GM06990 (cell line): ENCODE data around the gene GOLM1.
"Not testable (repeated sequence)": the region's sequence is repeated elsewhere in the genome, so short reads cannot be mapped to it uniquely, and the experiment has no call there.

Source experiments
- DNase-seq: peaks from one replicate; pipeline ENCODE4 v3.0.0-alpha.2; 2011; ENCODE audit not compliant: insufficient read length; ENCODE audit errors: extremely low read depth
- H3K27me3 ChIP-seq: replicated peaks from 2 replicates; pipeline ENCODE4 v1.6.0; 2011; ENCODE audit warnings: low read length; ENCODE audit not compliant: control insufficient read depth, insufficient read depth
- H3K36me3 ChIP-seq: 2 replicates; pipeline ENCODE4 v1.5.1; 2011; ENCODE audit warnings: low read length; ENCODE audit not compliant: control insufficient read depth, insufficient read depth
- H3K4me3 ChIP-seq: replicated peaks from 2 replicates; pipeline ENCODE4 v1.5.1; 2011; ENCODE audit warnings: low read depth, mild to moderate bottlenecking, control low read depth, low read length
- TF ChIP-seq, protein P1 (sequence below): IDR thresholded peaks from 2 replicates; pipeline ENCODE4 v1.5.1; 2011; ENCODE audit warnings: low read length, control low read depth, mild to moderate bottlenecking, inconsistent platforms; ENCODE audit not compliant: insufficient read depth, poor library complexity, severe bottlenecking

The GOLM1 gene

DNA sequence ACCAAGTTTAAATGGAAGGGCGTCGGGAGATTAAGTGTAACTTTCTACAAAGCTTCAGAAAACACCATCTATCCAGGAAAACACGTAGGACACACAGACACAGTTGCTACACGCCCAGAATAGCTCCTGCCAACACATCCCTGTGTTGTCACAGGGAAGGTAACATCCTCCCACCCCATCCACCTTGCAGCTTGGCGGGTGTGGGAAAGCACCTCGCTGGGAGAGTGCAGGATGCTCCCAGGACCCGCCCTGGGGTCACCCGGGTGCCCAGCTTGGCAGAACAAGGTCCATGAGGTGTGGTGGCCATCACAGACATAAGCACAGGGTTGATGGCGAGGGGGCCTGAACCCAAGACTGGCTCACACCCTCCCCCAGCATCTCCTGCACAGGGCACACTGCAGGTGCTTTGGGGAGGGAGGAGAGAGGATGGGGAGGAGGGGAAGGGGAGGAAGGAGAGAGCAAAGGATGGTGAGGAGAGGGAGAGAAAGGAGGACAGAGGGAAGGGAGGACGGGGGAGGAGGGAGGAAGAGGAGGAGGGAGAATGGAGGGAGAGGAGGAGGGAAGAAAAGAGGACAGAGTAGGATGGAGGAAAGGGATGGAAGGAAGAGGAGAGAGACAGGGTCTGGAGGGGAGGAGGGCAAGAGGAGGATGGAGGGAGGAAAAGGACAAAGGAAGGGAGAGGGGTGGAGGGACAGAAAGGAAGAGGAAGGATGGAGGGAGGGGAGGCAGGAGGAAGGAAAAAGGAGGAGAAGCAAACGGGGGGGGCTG lies 37.2 kb downstream of the GOLM1 start:
- H3K4me3 ChIP-seq, result no peak overlapping the region
- H3K36me3 ChIP-seq, result no peaks in the 10 kb centered on the region
- no peak for DNase-seq
- TF ChIP-seq, protein P1, sequence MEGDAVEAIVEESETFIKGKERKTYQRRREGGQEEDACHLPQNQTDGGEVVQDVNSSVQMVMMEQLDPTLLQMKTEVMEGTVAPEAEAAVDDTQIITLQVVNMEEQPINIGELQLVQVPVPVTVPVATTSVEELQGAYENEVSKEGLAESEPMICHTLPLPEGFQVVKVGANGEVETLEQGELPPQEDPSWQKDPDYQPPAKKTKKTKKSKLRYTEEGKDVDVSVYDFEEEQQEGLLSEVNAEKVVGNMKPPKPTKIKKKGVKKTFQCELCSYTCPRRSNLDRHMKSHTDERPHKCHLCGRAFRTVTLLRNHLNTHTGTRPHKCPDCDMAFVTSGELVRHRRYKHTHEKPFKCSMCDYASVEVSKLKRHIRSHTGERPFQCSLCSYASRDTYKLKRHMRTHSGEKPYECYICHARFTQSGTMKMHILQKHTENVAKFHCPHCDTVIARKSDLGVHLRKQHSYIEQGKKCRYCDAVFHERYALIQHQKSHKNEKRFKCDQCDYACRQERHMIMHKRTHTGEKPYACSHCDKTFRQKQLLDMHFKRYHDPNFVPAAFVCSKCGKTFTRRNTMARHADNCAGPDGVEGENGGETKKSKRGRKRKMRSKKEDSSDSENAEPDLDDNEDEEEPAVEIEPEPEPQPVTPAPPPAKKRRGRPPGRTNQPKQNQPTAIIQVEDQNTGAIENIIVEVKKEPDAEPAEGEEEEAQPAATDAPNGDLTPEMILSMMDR, result no peak
- no peaks in the 10 kb centered on the region for H3K27me3 ChIP-seq

DNA sequence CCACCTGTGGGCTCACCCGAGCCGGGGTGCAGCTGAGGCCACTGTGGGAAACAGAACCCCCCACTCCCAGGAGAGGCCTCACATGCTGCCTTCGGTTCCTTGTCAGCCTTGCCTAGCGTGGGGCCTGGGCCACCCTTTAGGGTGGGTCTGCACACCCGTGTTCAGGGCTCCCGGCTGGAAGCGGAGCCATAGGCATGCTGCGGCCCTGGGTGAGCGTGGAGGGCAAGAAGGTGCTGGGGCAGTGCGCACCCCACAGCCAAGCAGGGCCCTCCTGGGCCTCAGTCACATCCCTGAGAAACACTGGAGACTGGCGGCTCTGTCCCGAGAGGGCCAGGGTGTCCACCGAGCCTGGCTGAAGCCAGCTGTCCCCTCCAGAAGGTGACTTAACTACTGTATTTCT lies 41.9 kb downstream of the GOLM1 start:
- H3K36me3 ChIP-seq, result no peaks in the 10 kb centered on the region
- no peak for DNase-seq
- TF ChIP-seq, protein P1, result no peak
- no peaks in the 10 kb centered on the region for H3K27me3 ChIP-seq
- H3K4me3 ChIP-seq, result no peak overlapping the region

DNA sequence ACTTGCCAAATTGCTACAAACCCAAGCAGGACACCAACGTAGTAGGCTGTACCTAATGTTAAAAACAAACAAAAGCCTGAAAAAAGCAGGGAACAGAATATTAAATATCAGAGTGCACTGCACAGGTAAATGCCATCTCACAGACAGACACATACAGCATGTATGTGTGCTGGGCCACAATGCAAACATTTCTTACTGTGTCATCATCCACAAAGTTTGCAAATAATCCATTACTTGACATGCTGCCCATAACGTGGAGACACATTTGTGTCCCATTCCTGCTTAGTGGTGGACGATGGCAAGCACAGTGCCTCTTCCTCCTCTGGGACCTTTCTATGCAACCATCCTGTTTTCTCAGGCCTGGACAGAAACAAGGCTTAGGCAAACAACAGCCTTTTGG lies 44.7 kb downstream of the GOLM1 start:
- Histone ChIP-seq H3K4me3 (no peak overlapping the region), H3K36me3 (no peaks in the 10 kb centered on the region), H3K27me3 (no peaks in the 10 kb centered on the region)
- DNase-seq, result no peak
- TF ChIP-seq, protein P1, result no peak

DNA sequence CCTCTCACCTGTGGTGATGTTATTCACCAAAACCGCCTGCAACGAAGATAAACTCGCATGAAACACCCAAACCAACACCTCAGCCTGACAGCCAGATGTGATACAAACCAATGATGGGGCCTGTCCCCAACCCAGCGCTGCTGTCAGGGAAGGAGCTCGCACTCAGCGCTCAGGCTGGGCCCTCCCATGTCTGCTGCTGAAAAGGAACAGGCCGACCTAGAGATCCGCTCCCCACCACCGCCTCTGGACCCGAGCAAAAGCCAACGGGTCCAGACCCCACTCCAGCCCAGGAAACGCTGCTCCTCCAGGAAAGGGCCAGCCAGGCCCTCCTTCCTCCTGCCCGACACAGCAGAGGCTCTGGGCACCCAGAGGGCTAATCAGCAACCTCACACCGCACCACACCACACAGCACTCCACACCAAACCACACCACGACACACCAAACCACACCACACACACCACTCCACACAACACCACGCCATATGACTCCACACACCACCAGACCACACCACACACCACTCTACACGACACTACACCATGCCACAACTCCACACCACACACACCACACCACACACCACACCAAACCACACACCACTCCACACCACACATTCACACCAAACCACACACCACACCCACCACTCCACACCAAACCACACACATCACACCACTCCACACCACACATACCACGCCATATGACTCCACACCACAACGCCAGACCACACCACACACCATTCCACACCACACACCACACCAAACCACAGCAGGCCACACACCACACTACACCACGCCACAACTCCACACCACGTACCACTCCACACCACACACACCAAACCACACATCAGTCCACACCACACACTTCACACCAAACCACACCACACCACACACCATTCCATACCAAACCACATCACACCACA lies 46.5 kb downstream of the GOLM1 start:
- Histone ChIP-seq H3K4me3 (no peak overlapping the region), H3K36me3 (no peaks in the 10 kb centered on the region), H3K27me3 (no peaks in the 10 kb centered on the region)
- no peak for DNase-seq
- TF ChIP-seq, protein P1, result no peak

DNA sequence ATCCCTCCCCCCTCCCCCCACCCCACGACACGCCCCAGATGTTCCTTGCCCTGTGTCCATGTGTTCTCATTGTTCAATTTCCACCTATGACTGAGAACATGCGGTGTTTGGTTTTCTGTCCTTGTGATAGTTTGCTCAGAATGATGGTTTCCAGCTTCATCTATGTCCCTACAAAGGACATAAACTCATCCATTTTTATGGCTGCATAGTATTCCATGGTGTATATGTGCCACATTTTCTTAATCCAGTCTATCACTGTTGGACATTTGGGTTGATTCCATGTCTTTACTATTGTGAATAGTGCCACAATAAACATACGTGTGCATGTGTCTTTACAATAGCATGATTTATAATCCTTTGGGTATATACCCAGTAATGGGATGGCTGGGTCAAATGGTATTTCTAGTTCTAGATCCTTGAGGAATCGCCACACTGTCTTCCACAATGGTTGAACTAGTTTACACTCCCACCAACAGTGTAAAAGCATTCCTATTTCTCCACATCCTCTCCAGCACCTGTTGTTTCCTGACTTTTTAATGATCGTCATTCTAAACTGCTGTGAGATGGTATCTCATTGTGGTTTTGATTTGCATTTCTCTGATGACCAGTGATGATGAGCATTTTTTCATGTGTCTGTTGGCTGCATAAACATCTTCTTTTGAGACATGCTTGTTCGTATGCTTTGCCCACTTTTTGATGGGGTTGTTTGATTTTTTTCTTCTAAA lies 51.2 kb downstream of the GOLM1 start:
- not testable (repeated sequence) for H3K4me3 ChIP-seq, DNase-seq, H3K27me3 ChIP-seq, H3K36me3 ChIP-seq

DNA sequence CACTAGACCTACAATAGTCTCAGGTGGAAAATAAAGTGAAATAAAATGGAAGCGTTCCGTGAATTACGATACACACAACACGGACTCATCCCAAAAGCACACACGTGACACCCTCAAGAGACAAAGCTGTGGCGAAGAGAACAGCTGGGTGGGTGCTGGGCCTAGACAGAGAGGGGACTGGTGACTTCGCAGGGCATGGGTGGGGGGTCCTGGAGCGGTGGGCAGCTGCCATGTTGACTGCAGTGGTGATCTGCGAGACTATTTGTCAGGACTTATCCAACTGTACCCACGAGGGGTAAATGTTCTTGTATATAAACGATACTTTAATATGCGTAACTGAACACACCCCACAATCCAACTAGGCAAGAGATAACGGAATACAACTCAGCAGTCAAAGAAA lies 52.0 kb downstream of the GOLM1 start:
- no peak overlapping the region for H3K4me3 ChIP-seq
- no peaks in the 10 kb centered on the region for H3K36me3 ChIP-seq
- no peak for DNase-seq
- no peaks in the 10 kb centered on the region for H3K27me3 ChIP-seq
- TF ChIP-seq, protein P1, result no peak
